Right lobe of liver (tissue), 6 donors: ENCODE data around the gene UBAC2. TPM values are rescaled to one million over a fixed set of nuclear protein-coding genes. Genes with fewer than 3 reads are reported as not detected.

ENCODE experiments used
- ATAC-seq, 4 donors: fragments of 200-7000 bp; cut with Tn5 transposase; one replicate each; pipeline ENCODE4 v1.9.1; 2020; ENCODE audit warnings: mild to moderate bottlenecking in 4 of 4, moderate library complexity in 4 of 4
- DNase-seq, 3 donors: peaks; one replicate each; pipeline ENCODE4 v3.0.0-alpha.2; 2020
- H3K27ac ChIP-seq, 3 donors: fragments of 200-600 bp; one replicate each; pipeline ENCODE4 v1.8.0; 2022
- H3K27me3 ChIP-seq, 2 donors: fragments of 200-600 bp; one replicate each; pipeline ENCODE4 v1.8.0; 2022
- H3K36me3 ChIP-seq, 4 donors: fragments of 200-600 bp; sonication (generic) in 1 of 4; one replicate each; pipeline versions ENCODE4 v1.5.1 to v1.8.0; 2017 to 2022; ENCODE audit warnings: control low read depth in 1 of 4
- H3K4me1 ChIP-seq, 4 donors: fragments of 200-600 bp; sonication (generic) in 1 of 4; one replicate each; pipeline versions ENCODE4 v1.5.1 to v1.8.0; 2017 to 2022; ENCODE audit warnings: control low read depth in 1 of 4
- H3K4me3 ChIP-seq, 3 donors: fragments of 200-600 bp; one replicate each; pipeline ENCODE4 v1.8.0; 2022
- H3K9me3 ChIP-seq, 4 donors: fragments of 200-600 bp; sonication (generic) in 1 of 4; one replicate each; pipeline versions ENCODE4 v1.5.1 to v1.8.0; 2017 to 2022; ENCODE audit warnings: control low read depth in 1 of 4
- CTCF ChIP-seq, 4 donors: fragments of 200-600 bp in 3 of 4; fragments of 450-650 bp in 1 of 4; IDR thresholded peaks; one replicate each; pipeline versions ENCODE4 v1.5.1 to v1.8.0; 2016 to 2022; ENCODE audit warnings: antibody characterized with exemption in 4 of 4, mild to moderate bottlenecking in 2 of 4
- POLR2A ChIP-seq: fragments of 450-650 bp; IDR thresholded peaks from one replicate; pipeline ENCODE4 v1.6.1; 2017; ENCODE audit warnings: antibody characterized with exemption, mild to moderate bottlenecking
- WGBS: methylation state at CpG from one replicate; pipeline ENCODE4 v1.1.6; 2018; ENCODE audit warnings: low coverage, low lambda C conversion rate; ENCODE audit not compliant: insufficient coverage; ENCODE audit errors: missing lambda C conversion rate; 5-methylcytosine and 5-hydroxymethylcytosine counted together
- intact Hi-C, 2 donors: fragments of 100-400 bp; cut with DNase I; formaldehyde crosslinking; loops; one replicate each; pipeline versions ENCODE4 v1.11.2 to v1.14.1; 2022
- total RNA-seq, 6 experiments: library from RNA; depleted of rRNA in 2 of 6; stranded (reverse); fragments of >200 nt in 2 of 6; fragmentation: NEBNext Ultra II Directional in 3 of 6; extraction: Animal tissue kit (Norgen Biotek cat#: 25700) in 3 of 6; gene quantifications; one replicate each; pipeline versions ENCODE4 v1.1.0 to v1.2.4, GENCODE V29; 2016 to 2023
- donor health status: DM: no; HTN: yes; CAD: no.
- donor health status: DM: no; HTN: no; CAD: no.
- donor health status: DM: no; HTN: no; CAD: no.
- donor health status: DM: no; HTN: yes; CAD: no.
- donor health status: DM: no; HTN: yes; CAD: no.

The UBAC2 gene
- total RNA-seq, 6 experiments from 2014 or later, result 30.2 to 45.0 (median 37.0) TPM

- no peaks in the 10 kb centered on the region for H3K9me3 ChIP-seq
- H3K27ac ChIP-seq, result no peak overlapping the region
- TF ChIP-seq CTCF (IDR thresholded peaks at IDR 0.05) (no peak), POLR2A (no peak)
- peaks cover 0 to 18% (median 6%) of the 10 kb centered on the region in 4 donors for H3K36me3 ChIP-seq
- intact Hi-C loops, result no loop called here
- H3K4me1 ChIP-seq, result peaks cover 0 to 13% (median 5%) of the 10 kb centered on the region in 4 donors
- no peak overlapping the region for H3K4me3 ChIP-seq
- 100% methylated on average over 5 of the region's 16 CpGs for WGBS
- no peaks in the 10 kb centered on the region for H3K27me3 ChIP-seq
- ATAC-seq (no peak), DNase-seq (no peak)
These were observed 141.5 kb downstream of the UBAC2 start for GRCh38 chr13:99341969-99342722.

GRCh38 chr13:99342723-99343315 lies 142.2 kb downstream of the UBAC2 start:
- Histone ChIP-seq H3K27me3 (no peaks in the 10 kb centered on the region), H3K36me3 (peaks cover 0 to 18% (median 6%) of the 10 kb centered on the region in 4 donors), H3K9me3 (no peaks in the 10 kb centered on the region), H3K4me1 (peaks cover 0 to 13% (median 5%) of the 10 kb centered on the region in 4 donors), H3K4me3 (no peak overlapping the region), H3K27ac (no peak overlapping the region)
- ATAC-seq (no peak), DNase-seq (no peak)
- 70% methylated on average over 7 of the region's 10 CpGs for WGBS
- intact Hi-C loops, result no loop called here
- TF ChIP-seq POLR2A (no peak), CTCF (IDR thresholded peaks at IDR 0.05) (no peak)

GRCh38 chr13:99344610-99345208 lies 144.1 kb downstream of the UBAC2 start:
- no peak for TF ChIP-seq POLR2A
- no peak for DNase-seq
- ATAC-seq, result no peak
- intact Hi-C loops, result no loop called here
- Histone ChIP-seq H3K36me3 (peaks cover 0 to 18% (median 6%) of the 10 kb centered on the region in 4 donors), H3K4me1 (peaks cover 0 to 7% (median 2%) of the 10 kb centered on the region in 4 donors), H3K9me3 (no peaks in the 10 kb centered on the region), H3K27me3 (no peaks in the 10 kb centered on the region), H3K27ac (no peak overlapping the region), H3K4me3 (no peak overlapping the region)
- WGBS, result 88% methylated on average over 3 of the region's 6 CpGs

GRCh38 chr13:99345345-99345744 lies 144.7 kb downstream of the UBAC2 start:
- peaks cover 0 to 18% (median 6%) of the 10 kb centered on the region in 4 donors for H3K36me3 ChIP-seq
- TF ChIP-seq CTCF (IDR thresholded peaks at IDR 0.05), result no peak
- TF ChIP-seq POLR2A, result no peak

More at GRCh38 chr13:99345345-99345744, 144.7 kb downstream of the UBAC2 start:
- DNase-seq, result no peak
- Histone ChIP-seq H3K9me3 (no peaks in the 10 kb centered on the region), H3K4me1 (peaks cover 0 to under 1% (median 0%) of the 10 kb centered on the region in 4 donors), H3K4me3 (no peak overlapping the region), H3K27me3 (no peaks in the 10 kb centered on the region), H3K27ac (no peak overlapping the region)
- no peak for ATAC-seq
- WGBS, result 84% methylated on average over 3 of the region's 5 CpGs
- intact Hi-C loops, result no loop called here
